Muscle of leg (tissue), 11 donors: Measurements from ENCODE around the gene SIPA1L2. TPM values are rescaled to one million over a fixed set of nuclear protein-coding genes. Genes with fewer than 3 reads are reported as not detected.
"Not testable (repeated sequence)": the region's sequence is repeated elsewhere in the genome, so short reads cannot be mapped to it uniquely, and the experiment has no call there.

ENCODE experiments used
- DNase-seq: peaks from one replicate; pipeline ENCODE4 v3.0.0; 2013
- H3K27ac ChIP-seq: one replicate; pipeline ENCODE4 v1.5.1; 2013; ENCODE audit warnings: mild to moderate bottlenecking, low read length, control low read depth
- H3K27me3 ChIP-seq: one replicate; pipeline ENCODE4 v1.6.1; 2013; ENCODE audit warnings: low read length; ENCODE audit not compliant: control insufficient read depth, insufficient read depth
- H3K36me3 ChIP-seq: one replicate; pipeline ENCODE4 v1.6.1; 2013; ENCODE audit warnings: low read length; ENCODE audit not compliant: control insufficient read depth, insufficient read depth
- H3K4me1 ChIP-seq: one replicate; pipeline ENCODE4 v1.6.1; 2013; ENCODE audit warnings: low read length; ENCODE audit not compliant: control insufficient read depth, insufficient read depth
- H3K4me3 ChIP-seq: one replicate; pipeline ENCODE4 v1.5.1; 2013; ENCODE audit warnings: low read length, control low read depth
- H3K9me3 ChIP-seq: replicated peaks from 2 replicates; pipeline ENCODE4 v1.6.1; 2013; ENCODE audit warnings: low read depth, low read length; ENCODE audit not compliant: control insufficient read depth
- WGBS: methylation state at CpG from one replicate; pipeline ENCODE4 v1.1.5; 2013; ENCODE audit warnings: missing lambda C conversion rate; ENCODE audit not compliant: insufficient coverage; 5-methylcytosine and 5-hydroxymethylcytosine counted together
- polyA plus RNA-seq, 8 donors: library from polyadenylated mRNA; unstranded; fragments of 120-200 nt; gene quantifications; one replicate each; pipeline versions ENCODE4 v1.2.1 to v1.2.3, GENCODE V29; 2013; ENCODE audit warnings: inconsistent platforms in 1 of 8, low replicate concordance in 1 of 8; ENCODE audit not compliant: insufficient read length in 8 of 8, insufficient read depth in 1 of 8
- total RNA-seq: library from RNA; stranded (reverse); fragments of 120-200 nt; gene quantifications from one replicate; pipeline ENCODE4 v1.2.4, GENCODE V29; 2013

The SIPA1L2 gene
- total and polyA plus RNA-seq, 9 donors, result 23.3 to 32.6 (median 28.7) TPM

DNA sequence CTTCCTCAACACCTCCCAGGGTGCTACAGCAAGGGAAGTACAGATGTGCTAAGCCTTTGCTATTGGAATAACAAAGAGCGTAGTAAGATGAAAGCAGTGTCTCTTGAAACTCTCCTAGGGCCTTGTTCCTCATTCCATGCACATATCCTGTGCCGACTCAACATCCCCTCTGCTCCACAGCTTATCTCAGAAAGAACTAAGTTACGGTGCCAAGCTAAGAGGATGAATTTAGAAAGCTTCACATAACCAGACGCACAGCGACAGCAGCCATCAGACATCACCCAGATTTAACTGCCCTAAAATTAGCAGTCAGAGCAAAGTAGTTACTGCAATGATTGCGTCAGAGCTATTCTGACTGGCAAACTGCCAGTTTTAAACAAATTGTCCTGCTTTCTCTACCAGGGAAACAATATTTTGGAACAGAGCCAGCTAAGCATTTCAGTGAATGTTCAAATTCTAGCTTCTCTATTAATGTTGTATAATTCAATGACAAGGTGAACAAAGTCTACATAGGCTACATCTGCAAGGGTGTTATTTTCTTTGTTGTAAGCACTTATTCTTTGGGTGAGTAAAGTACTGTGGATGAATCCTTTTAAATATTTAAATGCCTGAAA lies 9.5 kb downstream of the SIPA1L2 start:
- peak overlapping the region; percentile 73 for H3K27ac ChIP-seq
- H3K9me3 ChIP-seq, result no peaks in the 10 kb centered on the region
- 0% methylated on average over 1 of the region's 6 CpGs for WGBS
- H3K4me3 ChIP-seq, result no peak overlapping the region
- no peaks in the 10 kb centered on the region for H3K36me3 ChIP-seq
- H3K4me1 ChIP-seq, result peaks cover 19% of the 10 kb centered on the region
- peak; percentile 87 for DNase-seq
- no peaks in the 10 kb centered on the region for H3K27me3 ChIP-seq

DNA sequence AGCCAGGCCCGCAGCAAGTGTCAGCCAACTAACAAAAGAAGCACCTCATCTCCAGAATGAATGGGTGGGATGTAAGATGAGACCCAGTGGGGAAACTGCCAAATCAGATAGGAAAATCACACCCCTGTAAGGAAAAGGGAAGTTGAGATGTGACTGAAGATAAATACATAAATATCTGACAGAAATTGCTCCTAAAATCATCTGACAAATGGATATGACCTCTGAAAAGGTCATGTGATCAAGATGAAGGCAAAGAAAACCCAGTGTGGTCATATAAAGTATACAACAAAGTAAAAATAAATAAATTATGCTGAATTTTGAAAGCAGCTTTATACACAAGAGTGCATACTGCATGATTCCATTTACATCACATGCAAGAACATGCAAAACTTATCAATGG lies 12.7 kb downstream of the SIPA1L2 start:
- H3K27ac ChIP-seq, result no peak overlapping the region

DNA sequence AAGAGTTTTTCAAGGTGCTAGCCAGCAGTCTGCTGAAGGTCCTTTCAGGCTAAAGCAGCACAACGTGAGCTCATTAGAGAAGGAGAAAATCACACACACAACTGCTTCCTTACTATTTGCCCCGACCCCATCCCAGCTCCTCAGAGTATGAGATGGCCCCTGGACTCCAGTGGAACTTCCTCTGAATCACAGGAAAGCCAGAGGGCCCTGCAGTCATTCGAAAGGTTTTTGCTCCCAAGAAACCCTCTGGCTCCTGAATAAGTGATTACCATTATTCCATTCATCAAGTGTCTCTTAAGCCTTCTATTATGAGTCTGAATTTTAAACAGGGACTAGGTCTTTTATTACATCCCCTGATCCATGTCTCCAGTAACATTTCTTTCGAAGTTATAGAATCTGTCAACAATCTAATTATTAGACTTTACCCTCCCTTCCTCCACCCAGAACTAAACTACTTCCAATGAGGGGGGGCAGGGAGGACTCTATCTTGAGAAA lies 14.6 kb downstream of the SIPA1L2 start:
- no peak for DNase-seq
- Histone ChIP-seq H3K27ac (no peak overlapping the region), H3K27me3 (no peaks in the 10 kb centered on the region), H3K4me3 (no peak overlapping the region), H3K36me3 (no peaks in the 10 kb centered on the region), H3K9me3 (no peaks in the 10 kb centered on the region), H3K4me1 (peaks cover 15% of the 10 kb centered on the region)
- WGBS, result 67% methylated on average over 1 of the region's 4 CpGs

More for the DNA sequence above, 12.7 kb downstream of the SIPA1L2 start:
- no peaks in the 10 kb centered on the region for H3K9me3 ChIP-seq
- WGBS, result no CpG with 5 or more reads among the region's 1 CpG
- peaks cover 12% of the 10 kb centered on the region for H3K4me1 ChIP-seq
- H3K4me3 ChIP-seq, result no peak overlapping the region
- H3K27me3 ChIP-seq, result no peaks in the 10 kb centered on the region
- no peak for DNase-seq
- no peaks in the 10 kb centered on the region for H3K36me3 ChIP-seq

DNA sequence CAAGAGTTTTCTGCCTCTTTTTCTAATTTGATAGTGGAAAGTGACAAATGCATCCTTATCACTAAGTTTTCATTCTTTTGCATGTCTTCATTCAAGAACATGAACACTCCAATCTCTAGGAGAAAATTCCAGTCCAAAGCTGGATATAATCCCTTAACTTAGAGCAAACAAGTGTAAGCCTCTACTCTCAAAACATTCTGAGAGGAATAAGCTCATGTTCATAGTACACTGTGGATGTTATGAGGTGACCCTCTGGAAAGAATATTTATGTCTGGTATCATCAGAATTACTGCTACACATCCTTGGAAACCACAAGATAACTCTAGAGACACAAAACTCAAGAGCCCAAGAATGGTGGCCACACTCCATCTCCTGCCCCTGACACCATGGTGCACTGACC lies 15.1 kb downstream of the SIPA1L2 start:
- Histone ChIP-seq H3K4me1 (peaks cover 11% of the 10 kb centered on the region), H3K9me3 (no peaks in the 10 kb centered on the region), H3K4me3 (no peak overlapping the region), H3K27ac (no peak overlapping the region), H3K27me3 (no peaks in the 10 kb centered on the region), H3K36me3 (no peaks in the 10 kb centered on the region)
- DNase-seq, result no peak

DNA sequence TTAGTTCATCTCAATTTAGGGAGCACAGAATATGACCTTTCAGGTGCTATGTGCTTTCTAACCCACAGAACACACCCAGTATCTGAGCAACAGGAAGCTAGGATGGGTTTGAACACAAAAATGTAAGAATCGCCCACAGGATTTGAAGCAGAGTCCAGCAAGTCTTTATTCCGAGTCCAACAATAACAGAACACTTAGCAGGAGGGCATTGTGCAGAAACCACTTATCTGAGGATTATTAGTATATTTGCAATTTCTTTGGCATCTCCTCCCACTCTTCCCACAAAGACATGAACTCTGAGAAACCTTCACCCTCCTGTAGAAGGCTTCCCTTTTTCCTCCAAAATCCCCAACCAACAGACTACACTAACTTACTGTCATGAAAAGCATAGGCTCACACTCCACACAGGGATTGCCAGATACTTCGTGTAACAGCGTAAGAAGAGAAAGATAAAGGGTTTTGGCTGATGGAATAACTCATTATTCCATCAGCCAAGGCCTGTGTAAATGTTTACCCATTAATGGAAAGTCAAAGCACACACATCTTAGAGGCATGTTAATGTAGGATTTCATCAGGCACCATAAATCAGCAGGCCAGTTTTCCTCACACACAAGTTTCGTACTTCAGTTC lies 16.1 kb downstream of the SIPA1L2 start:
- no peak for DNase-seq
- Histone ChIP-seq H3K27ac (no peak overlapping the region), H3K27me3 (no peaks in the 10 kb centered on the region), H3K4me3 (no peak overlapping the region), H3K9me3 (no peaks in the 10 kb centered on the region), H3K36me3 (no peaks in the 10 kb centered on the region), H3K4me1 (peaks cover 6% of the 10 kb centered on the region)
- 80% methylated on average over 1 of the region's 5 CpGs for WGBS

DNA sequence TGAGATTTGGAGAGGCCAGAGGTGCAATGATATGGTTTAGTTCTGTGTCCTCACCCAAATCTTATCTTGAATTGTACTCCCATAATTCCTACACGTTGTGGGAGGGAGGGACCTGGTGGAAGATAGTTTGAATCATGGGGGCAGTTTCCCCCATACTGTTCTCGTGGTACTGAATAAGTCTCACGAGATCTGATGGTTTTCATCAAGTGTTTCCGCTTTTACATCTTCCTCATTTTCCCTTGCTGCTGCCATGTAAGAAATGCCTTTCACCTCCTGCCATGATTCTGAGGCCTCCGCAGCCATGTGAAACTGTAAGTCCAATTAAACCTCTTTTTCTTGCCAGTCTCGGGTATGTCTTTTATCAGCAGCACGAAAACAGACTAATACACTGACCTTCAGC lies 17.1 kb downstream of the SIPA1L2 start:
- not testable (repeated sequence) for H3K36me3 ChIP-seq, H3K4me1 ChIP-seq, H3K27ac ChIP-seq, H3K9me3 ChIP-seq, H3K4me3 ChIP-seq, H3K27me3 ChIP-seq, DNase-seq
- 89% methylated on average over 3 of the region's 7 CpGs for WGBS

DNA sequence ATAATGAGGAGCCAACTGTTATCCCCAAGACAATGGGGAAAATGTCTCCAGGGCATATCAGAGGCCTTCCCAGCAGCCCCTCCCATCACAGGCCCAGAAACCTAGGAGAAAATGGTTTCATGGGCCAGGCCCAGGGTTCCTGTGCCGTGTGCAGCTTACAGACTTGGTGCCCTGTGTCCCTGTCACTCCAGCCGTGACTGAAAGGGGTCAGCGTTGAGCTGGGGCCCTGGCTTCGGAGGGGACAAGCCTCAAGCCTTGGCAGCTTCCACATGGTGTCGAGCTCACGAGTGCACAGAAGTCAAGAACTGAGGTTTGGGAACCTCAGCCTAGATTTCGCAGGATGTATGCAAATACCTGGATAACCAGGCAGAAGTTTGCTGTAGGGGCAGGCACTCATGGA lies 18.1 kb downstream of the SIPA1L2 start:
- peaks cover 6% of the 10 kb centered on the region for H3K4me1 ChIP-seq
- 92% methylated on average over 7 of the region's 7 CpGs for WGBS

DNA sequence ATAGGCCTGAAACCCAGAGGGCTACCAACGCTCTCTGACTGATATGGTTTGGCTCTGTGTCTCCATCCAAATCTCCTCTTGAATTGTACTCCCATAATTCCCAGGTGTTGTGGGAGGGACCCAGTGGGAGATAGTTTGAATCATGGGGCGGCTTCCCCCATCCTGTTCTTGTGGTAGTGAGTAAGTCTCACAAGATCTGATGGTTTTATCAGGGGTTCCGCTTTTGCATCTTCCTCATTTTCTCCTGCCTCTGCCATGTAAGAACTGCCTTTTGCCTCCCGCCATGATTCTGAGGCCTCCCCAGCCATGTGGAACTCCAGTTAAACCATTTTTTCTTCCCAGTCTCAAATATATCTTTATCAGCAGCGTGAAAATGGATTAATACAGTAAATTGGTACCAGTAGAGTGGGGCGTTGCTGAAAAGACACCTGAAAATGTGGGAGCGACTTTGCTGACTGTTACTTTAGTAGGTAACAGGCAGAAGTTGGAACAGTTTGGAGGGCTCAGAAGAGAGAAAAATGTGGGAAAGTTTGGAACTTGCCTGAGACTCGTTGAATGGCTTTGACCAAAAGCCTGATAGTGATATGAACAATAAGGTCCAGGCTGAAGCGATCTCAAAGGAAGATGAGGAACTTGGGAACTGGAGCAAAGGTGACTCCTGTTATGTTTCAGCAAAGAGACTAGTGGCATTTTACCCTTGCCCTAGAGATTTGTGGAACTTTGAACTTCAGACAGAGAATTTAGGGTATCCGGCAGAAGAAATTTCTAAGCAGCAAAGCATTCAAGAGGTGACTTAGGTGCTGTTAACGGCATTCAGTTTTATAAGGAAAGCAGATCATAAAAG lies 18.8 kb downstream of the SIPA1L2 start:
- H3K27ac ChIP-seq, result peak overlapping the region; percentile 49
- not testable (repeated sequence) for DNase-seq, H3K9me3 ChIP-seq, H3K4me3 ChIP-seq, H3K4me1 ChIP-seq, H3K27me3 ChIP-seq, H3K36me3 ChIP-seq
- WGBS, result 96% methylated on average over 7 of the region's 11 CpGs

More for the DNA sequence above, 18.1 kb downstream of the SIPA1L2 start:
- Histone ChIP-seq H3K4me3 (no peak overlapping the region), H3K9me3 (no peaks in the 10 kb centered on the region), H3K27ac (no peak overlapping the region), H3K27me3 (no peaks in the 10 kb centered on the region), H3K36me3 (no peaks in the 10 kb centered on the region)
- DNase-seq, result no peak

DNA sequence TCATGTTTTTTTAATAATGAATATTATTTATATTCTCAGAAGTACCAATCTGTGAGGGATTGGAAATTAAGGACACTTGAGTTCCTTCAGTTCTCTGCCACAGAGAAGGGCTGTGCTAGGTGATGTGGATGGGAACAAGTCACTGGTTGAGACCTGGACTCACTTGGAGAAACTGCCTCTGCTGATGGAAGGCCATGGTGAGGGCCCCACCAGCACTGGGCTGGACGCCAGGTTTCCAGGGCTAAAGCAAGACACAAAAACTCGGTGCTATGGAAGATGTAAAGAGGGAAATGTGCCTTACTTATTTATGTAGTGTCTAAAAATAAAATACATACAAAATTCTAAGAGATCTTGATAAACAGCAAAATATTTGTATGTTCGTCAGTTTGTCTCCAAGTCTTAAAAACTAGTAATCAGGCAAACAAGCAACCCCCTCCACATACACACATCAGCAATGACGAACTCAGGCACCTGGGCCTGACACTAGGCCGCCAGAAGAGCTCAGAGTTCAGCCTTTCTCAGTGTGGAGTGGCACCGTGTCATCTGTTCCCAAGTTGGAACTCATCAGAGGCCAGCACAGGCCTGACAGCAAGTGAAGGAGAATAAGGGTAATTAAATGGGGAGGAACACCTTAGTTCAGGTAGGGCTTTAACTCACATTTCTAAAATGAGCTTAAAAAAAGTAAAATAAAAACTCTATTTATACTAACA lies 19.6 kb downstream of the SIPA1L2 start:
- H3K9me3 ChIP-seq, result no peaks in the 10 kb centered on the region
- peak overlapping the region; percentile 49 for H3K27ac ChIP-seq
- H3K4me1 ChIP-seq, result peaks cover 6% of the 10 kb centered on the region
- WGBS, result 85% methylated on average over 2 of the region's 6 CpGs
- no peak overlapping the region for H3K4me3 ChIP-seq
- DNase-seq, result no peak
- no peaks in the 10 kb centered on the region for H3K27me3 ChIP-seq
- no peaks in the 10 kb centered on the region for H3K36me3 ChIP-seq

DNA sequence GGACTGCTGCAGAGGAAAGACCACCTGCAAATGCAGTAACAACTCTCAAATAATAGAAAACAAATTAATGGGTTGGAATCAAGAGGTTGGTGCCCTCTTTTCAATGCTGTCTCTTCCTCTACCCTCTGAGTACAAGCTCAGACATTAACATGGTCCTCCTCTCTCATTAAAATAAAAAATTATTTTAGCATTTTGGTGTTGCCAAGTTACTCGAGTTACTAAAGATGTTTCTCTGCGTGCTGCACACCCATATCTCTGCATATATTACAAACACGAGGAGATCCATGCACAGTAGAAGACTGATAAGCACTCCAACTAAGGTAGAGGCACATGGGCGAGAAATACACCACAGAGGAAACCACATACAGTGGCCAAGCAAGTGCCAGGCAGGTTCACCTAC lies 21.5 kb downstream of the SIPA1L2 start:
- no peak for DNase-seq
- no peaks in the 10 kb centered on the region for H3K27me3 ChIP-seq
- no peak overlapping the region for H3K27ac ChIP-seq
- 64% methylated on average over 2 of the region's 4 CpGs for WGBS
- no peaks in the 10 kb centered on the region for H3K9me3 ChIP-seq
- no peak overlapping the region for H3K4me3 ChIP-seq
- H3K4me1 ChIP-seq, result peaks cover 6% of the 10 kb centered on the region
- H3K36me3 ChIP-seq, result no peaks in the 10 kb centered on the region
